ENCODE data around the gene IL1R2. TPM values are rescaled to one million over a fixed set of nuclear protein-coding genes. Genes with fewer than 3 reads are reported as not detected.

The IL1R2 gene
- total and polyA plus RNA-seq, 9 of the 15 experiments (the other 6 are each of a cell fraction or from before 2014, with no cell fraction given): 0.13 TPM; not detected in 8

DNA sequence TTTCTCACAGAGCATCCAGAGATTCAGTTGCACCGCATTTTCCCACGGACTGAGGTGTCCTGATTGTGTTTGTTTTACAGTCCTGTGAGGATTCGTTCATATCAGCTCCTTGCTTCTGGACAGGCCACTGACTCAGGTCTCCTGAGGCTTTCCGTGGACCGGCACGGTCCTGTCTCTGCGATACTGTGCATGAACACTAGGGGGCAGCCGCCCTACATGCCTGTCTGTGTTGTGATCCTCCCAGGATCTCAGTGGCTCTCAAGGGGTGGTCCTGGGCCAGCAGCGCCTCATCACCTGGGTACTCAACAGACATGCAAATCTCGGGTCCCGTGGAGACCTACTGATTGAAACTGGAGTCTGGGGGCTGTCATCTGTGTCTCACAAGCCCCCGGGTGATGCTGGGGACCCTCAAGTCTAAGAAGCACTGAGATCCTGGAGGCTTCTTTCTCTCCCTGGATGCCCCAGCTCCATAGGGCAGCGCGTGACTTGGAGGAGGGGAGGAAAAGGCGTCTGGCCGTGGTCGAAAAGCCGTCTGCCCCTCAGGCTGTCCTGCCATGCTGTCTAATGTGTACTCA lies 28.9 kb downstream of the IL1R2 start (continued):
- TF ChIP-seq, protein P1, sequence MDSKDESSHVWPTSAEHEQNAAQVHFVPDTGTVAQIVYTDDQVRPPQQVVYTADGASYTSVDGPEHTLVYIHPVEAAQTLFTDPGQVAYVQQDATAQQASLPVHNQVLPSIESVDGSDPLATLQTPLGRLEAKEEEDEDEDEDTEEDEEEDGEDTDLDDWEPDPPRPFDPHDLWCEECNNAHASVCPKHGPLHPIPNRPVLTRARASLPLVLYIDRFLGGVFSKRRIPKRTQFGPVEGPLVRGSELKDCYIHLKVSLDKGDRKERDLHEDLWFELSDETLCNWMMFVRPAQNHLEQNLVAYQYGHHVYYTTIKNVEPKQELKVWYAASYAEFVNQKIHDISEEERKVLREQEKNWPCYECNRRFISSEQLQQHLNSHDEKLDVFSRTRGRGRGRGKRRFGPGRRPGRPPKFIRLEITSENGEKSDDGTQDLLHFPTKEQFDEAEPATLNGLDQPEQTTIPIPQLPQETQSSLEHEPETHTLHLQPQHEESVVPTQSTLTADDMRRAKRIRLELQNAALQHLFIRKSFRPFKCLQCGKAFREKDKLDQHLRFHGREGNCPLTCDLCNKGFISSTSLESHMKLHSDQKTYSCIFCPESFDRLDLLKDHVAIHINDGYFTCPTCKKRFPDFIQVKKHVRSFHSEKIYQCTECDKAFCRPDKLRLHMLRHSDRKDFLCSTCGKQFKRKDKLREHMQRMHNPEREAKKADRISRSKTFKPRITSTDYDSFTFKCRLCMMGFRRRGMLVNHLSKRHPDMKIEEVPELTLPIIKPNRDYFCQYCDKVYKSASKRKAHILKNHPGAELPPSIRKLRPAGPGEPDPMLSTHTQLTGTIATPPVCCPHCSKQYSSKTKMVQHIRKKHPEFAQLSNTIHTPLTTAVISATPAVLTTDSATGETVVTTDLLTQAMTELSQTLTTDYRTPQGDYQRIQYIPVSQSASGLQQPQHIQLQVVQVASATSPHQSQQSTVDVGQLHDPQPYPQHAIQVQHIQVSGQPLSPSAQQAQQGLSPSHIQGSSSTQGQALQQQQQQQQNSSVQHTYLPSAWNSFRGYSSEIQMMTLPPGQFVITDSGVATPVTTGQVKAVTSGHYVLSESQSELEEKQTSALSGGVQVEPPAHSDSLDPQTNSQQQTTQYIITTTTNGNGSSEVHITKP (IDR thresholded peaks at IDR 0.05; ENCODE audit: partially characterized antibody): no peak
- no peak for TF ChIP-seq KLF13 (tag; IDR thresholded peaks at IDR 0.05; ENCODE audit: borderline replicate concordance, low read depth)
- TF ChIP-seq RBM14 (IDR thresholded peaks at IDR 0.05; ENCODE audit: borderline replicate concordance, insufficient read depth, low read depth, low read length): no peak
- no peak for TF ChIP-seq PHB (CRISPR knock-in tag; IDR thresholded peaks at IDR 0.05)
- TF ChIP-seq, protein P2, sequence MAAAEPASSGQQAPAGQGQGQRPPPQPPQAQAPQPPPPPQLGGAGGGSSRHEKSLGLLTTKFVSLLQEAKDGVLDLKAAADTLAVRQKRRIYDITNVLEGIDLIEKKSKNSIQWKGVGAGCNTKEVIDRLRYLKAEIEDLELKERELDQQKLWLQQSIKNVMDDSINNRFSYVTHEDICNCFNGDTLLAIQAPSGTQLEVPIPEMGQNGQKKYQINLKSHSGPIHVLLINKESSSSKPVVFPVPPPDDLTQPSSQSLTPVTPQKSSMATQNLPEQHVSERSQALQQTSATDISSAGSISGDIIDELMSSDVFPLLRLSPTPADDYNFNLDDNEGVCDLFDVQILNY (CRISPR knock-in tag; IDR thresholded peaks at IDR 0.05): no peak
- TF ChIP-seq ZNF830 (CRISPR knock-in tag; IDR thresholded peaks at IDR 0.05): no peak
- no peak for TF ChIP-seq CREBBP (IDR thresholded peaks at IDR 0.05; ENCODE audit: low read depth, low read length)
- no peak for TF ChIP-seq BMI1 (IDR thresholded peaks at IDR 0.05; ENCODE audit: low read length)
- TF ChIP-seq, protein P3, sequence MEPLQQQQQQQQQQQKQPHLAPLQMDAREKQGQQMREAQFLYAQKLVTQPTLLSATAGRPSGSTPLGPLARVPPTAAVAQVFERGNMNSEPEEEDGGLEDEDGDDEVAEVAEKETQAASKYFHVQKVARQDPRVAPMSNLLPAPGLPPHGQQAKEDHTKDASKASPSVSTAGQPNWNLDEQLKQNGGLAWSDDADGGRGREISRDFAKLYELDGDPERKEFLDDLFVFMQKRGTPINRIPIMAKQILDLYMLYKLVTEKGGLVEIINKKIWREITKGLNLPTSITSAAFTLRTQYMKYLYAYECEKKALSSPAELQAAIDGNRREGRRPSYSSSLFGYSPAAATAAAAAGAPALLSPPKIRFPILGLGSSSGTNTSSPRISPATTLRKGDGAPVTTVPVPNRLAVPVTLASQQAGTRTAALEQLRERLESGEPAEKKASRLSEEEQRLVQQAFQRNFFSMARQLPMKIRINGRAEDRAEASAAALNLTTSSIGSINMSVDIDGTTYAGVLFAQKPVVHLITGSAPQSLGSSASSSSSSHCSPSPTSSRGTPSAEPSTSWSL (CRISPR knock-in tag; IDR thresholded peaks at IDR 0.05; ENCODE audit: borderline replicate concordance): no peak
- TF ChIP-seq TARDBP (IDR thresholded peaks at IDR 0.05): no peak
- peak; percentile 36 for TF ChIP-seq CBFA2T2 (conservative IDR thresholded peaks at IDR 0.05)
- TF ChIP-seq NR1H2 (CRISPR knock-in tag; IDR thresholded peaks at IDR 0.05): no peak
- TF ChIP-seq DNMT1 (IDR thresholded peaks at IDR 0.05): no peak
- no peak for TF ChIP-seq MAZ (CRISPR knock-in tag; conservative IDR thresholded peaks at IDR 0.05 in 1 of 2, IDR thresholded peaks at IDR 0.05 in 1 of 2)
- TF ChIP-seq MTA1 (IDR thresholded peaks at IDR 0.05; ENCODE audit: borderline replicate concordance): no peak
- no peak for TF ChIP-seq SRSF7 (optimal IDR thresholded peaks at IDR 0.05; ENCODE audit: low read depth, low read length)
- TF ChIP-seq MAFF (IDR thresholded peaks at IDR 0.05; ENCODE audit: low read length): no peak
- TF ChIP-seq MXI1 (IDR thresholded peaks at IDR 0.05; ENCODE audit: low read depth, low read length): no peak
- TF ChIP-seq, protein P4, sequence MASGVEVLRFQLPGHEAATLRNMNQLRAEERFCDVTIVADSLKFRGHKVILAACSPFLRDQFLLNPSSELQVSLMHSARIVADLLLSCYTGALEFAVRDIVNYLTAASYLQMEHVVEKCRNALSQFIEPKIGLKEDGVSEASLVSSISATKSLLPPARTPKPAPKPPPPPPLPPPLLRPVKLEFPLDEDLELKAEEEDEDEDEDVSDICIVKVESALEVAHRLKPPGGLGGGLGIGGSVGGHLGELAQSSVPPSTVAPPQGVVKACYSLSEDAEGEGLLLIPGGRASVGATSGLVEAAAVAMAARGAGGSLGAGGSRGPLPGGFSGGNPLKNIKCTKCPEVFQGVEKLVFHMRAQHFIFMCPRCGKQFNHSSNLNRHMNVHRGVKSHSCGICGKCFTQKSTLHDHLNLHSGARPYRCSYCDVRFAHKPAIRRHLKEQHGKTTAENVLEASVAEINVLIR (CRISPR knock-in tag; IDR thresholded peaks at IDR 0.05): no peak
- no peak for TF ChIP-seq ZC3H11A (IDR thresholded peaks at IDR 0.05; ENCODE audit: low read depth, low read length)
- TF ChIP-seq ZEB2 (IDR thresholded peaks at IDR 0.05): no peak
- no peak for TF ChIP-seq KHSRP (IDR thresholded peaks at IDR 0.05)
- TF ChIP-seq, protein P5, sequence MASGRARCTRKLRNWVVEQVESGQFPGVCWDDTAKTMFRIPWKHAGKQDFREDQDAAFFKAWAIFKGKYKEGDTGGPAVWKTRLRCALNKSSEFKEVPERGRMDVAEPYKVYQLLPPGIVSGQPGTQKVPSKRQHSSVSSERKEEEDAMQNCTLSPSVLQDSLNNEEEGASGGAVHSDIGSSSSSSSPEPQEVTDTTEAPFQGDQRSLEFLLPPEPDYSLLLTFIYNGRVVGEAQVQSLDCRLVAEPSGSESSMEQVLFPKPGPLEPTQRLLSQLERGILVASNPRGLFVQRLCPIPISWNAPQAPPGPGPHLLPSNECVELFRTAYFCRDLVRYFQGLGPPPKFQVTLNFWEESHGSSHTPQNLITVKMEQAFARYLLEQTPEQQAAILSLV (tag; IDR thresholded peaks at IDR 0.05): no peak

Measured in K562 (cell line).